ENCODE measurements around the gene CEACAM18.
"Not testable (repeated sequence)": the region's sequence is repeated elsewhere in the genome, so short reads cannot be mapped to it uniquely, and the experiment has no call there.

The CEACAM18 gene

GRCh38 chr19:51493776-51494175, 15.4 kb downstream of the CEACAM18 start:
- no peak for DNase-seq (ENCODE audit: low read depth)

- DNase-seq (ENCODE audit: low read depth) = no peak
Observed at GRCh38 chr19:51497666-51498065, 19.3 kb downstream of the CEACAM18 start.

DNA sequence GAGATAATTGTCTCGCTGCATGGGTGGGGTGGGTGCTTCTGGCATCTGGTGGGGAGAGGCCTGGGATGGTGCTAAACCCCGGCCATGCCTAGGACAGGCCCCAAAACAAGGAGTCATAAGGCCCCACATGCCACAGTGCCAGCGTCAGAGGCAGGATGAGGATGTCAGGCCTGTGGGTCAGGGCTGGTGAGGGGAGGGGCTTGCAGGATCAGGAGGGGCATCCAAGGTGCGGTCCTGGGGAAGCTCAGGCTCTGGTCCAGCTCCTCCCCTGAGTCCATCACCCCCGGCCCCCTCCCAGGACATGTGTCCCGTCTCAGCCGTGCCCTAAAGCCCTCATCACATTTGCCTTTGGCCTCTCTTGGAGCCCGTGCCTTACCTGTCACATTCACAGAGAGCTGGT, 22.6 kb downstream of the CEACAM18 start:
- not testable (repeated sequence) for DNase-seq (ENCODE audit: low read depth)

GRCh38 chr19:51501594-51502263, 23.4 kb downstream of the CEACAM18 start, which contains the start of gene SIGLEC12:
Gene SIGLEC12 (minus strand): TSS chr19:51501800. CDS start chr19:51501733, 67 bp downstream.
- DNase-seq (ENCODE audit: low read depth) = no peak

GRCh38 chr19:51503286-51503817, 25.0 kb downstream of the CEACAM18 start:
- DNase-seq (ENCODE audit: low read depth) = no peak

- no peak for DNase-seq (ENCODE audit: low read depth)
Observed at GRCh38 chr19:51503896-51504295, 25.6 kb downstream of the CEACAM18 start.

DNA sequence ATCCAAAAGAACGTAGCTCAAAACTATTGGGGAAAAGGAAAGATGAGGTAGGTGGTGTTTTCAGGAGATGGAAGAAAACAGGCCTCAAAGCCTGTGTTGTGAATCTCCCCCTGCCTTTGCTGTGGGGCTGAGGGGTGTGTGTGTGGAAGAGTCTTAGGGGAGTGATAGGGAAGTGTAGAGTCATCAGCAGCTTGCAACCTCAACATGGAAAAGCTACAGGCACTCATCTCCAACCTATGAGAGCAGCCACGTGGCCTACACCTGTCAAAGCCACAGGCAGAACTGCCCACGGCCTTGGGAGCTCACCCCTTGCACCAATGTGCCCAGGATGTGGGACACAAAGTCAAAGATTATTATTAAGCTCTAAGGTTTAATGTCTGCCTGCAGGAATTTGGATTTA, 27.6 kb downstream of the CEACAM18 start:
- DNase-seq (ENCODE audit: low read depth) = no peak

- DNase-seq (ENCODE audit: low read depth) = no peak
Observed at GRCh38 chr19:51507192-51507591, 28.9 kb downstream of the CEACAM18 start.

GRCh38 chr19:51507640-51508058, 29.3 kb downstream of the CEACAM18 start:
- DNase-seq (ENCODE audit: low read depth) = no peak

- DNase-seq (ENCODE audit: low read depth) = no peak
Observed at GRCh38 chr19:51508059-51508733, 29.9 kb downstream of the CEACAM18 start.

DNA sequence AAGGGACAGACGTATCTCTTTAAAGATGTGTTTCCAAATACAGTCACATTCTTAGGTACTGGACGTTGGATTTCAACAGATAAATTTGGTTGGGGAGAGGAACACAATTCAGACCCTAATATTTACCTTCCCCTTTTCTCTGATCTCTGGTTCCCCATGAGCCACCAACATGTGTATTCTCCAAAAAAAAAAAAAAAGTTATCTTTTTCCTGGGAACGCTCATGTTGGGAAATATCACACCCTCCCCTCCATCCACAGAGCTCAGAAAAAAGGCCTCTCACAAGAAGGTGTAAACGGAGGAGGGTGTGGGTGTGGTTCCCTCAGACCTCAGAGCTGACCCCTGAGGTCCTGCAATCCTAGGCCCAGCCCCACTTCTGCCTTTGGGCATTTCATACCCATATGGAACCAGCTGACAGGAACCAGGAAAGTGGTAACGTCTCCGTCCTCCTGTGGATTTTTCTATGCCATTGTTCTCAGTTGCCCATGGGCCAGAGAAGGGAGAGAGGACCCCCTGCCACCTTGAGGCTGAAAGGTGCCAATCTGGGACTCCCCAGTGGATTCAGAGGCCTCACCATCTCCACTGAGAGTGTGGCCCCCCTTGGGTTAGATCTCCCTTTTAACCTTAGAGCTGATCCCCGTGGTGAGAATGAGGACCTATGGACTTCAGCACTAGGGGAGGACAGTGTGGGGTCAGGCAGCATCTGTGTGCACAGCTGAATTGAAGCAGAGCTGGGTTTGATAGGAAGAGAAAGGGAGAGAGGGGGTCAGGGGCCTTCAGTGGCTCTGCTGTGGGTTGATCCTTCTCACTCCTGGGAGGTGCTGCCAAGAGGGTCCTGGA, 31.7 kb downstream of the CEACAM18 start:
- no peak for DNase-seq (ENCODE audit: low read depth)

GRCh38 chr19:51511353-51511752, 33.0 kb downstream of the CEACAM18 start:
- DNase-seq (ENCODE audit: low read depth) = no peak

- no peak for DNase-seq (ENCODE audit: low read depth)
Observed at GRCh38 chr19:51513968-51514367, 35.6 kb downstream of the CEACAM18 start.

DNA sequence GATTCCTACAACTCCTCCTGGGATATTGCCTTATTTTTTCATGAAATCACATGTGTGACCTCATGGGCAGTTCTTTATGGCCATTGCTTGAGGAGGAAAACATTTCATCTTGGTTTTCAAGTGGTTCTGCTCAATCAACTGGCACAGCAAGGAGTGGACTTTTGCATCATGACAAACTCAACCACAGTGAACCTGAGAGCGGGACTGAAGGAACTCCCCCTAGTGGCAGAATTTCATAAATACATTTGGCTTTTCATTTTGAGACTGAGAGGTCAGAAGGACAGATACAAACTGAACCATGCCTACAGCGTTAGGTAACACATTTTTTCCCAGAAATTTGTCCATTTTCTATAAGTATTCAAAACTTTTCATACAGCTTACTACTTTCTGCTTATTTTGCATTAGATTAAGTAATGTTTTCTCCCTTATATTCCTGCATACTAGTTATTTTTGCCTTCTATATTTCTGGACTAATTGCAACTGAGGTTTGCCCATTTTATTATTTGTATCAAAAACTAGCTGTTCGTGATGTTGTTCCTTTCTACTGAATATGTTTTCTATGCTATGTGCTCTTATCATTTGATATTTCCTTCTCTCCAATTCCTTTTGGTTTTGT, 36.6 kb downstream of the CEACAM18 start:
- DNase-seq (ENCODE audit: low read depth) = no peak

DNA sequence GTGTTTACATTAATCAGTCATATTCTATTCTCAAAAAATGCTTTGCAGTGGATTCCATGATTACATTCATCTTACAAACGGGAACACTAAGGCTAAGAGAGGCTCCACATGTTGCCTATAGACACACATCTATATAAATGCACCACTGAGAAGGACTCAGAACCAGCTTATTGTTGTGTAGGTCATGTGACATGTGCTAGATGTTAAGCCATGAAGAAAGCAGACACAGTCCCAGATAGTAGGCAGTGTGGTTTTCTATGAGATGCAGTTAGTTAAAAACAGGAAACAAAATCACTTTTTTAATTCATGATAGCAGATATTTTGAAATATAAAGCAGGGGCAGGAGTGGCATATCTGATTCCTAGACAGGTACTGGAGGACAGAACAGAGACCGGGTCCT, 42.4 kb downstream of the CEACAM18 start:
- DNase-seq (ENCODE audit: low read depth) = no peak

DNA sequence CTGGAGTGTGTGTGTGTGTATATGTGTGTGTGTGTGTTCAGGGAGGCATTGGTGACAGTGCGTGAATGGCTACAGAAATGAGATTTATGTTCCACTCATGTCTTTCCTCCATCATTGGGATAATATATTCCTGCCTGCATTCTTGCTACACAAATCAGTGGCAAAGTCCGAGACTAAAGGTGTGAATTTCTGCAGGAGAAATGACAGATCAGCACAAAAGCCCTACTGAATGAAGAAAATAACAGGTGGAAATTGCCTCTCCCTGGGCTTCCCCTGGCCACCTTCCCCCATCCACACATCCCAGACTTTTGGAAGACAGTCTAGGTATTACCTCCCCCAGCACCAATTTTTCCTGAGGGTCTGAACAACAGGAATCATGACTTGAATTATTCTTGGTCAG, 43.0 kb downstream of the CEACAM18 start:
- no peak for DNase-seq (ENCODE audit: low read depth)

GRCh38 chr19:51521781-51522180, 43.4 kb downstream of the CEACAM18 start:
- DNase-seq (ENCODE audit: low read depth) = no peak

DNA sequence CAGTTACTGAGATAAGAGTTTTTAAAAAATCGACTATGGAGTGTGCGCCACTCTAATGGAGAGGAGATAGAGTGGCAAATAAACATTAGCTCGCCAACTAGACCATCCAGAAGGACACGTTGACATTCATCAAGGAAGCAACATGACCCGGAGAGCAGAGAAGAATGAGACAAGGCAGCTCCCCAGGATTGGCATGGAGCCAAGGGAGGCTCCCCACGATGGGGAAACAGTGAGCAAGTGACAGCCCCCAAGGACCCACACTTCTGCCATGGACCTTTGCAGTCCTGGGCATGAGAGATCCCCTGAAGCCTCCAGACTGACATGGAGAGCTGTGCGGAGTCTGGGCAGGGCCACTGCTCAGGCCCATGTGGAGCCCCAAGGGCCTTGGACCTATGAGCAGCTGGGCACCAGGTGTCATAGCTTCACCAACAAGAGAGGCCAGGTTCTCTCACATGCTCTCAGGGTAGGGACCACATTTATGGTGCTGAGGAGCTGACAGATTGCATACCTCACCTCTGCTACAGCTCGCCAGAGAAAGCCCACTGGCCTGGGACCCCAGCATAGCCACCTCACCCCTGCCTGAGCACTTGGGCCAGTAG, 46.4 kb downstream of the CEACAM18 start:
- no peak for DNase-seq (ENCODE audit: low read depth)

- no peak for DNase-seq (ENCODE audit: low read depth)
Observed at GRCh38 chr19:51525651-51526050, 47.3 kb downstream of the CEACAM18 start.

GRCh38 chr19:51529301-51529700, 51.0 kb downstream of the CEACAM18 start:
- no peak for DNase-seq (ENCODE audit: low read depth)

- no peak for DNase-seq (ENCODE audit: low read depth)
Observed at GRCh38 chr19:51530616-51531015, 52.3 kb downstream of the CEACAM18 start.
